SIG-M5 treated with dmso at 0.1 percent for 504 hours (cell line): ENCODE data around the gene STPG3.

Source experiments
- DNase-seq: peaks from one replicate; lab custom pipeline; 2025; ENCODE audit not compliant: unreplicated experiment; lab: John Stamatoyannopoulos, UW

Gene STPG3

GRCh38 chr9:137278061-137278701, 27.1 kb downstream of the STPG3 start:
- DNase-seq, result no peak

GRCh38 chr9:137278721-137279711, 27.9 kb downstream of the STPG3 start:
- no peak for DNase-seq

GRCh38 chr9:137279741-137280473, 28.8 kb downstream of the STPG3 start:
- no peak for DNase-seq

GRCh38 chr9:137280474-137281344, 29.6 kb downstream of the STPG3 start:
- no peak for DNase-seq

GRCh38 chr9:137281345-137282116, 30.4 kb downstream of the STPG3 start:
- DNase-seq, result no peak

- DNase-seq, result peak; percentile 28
These were observed 35.9 kb downstream of the STPG3 start for GRCh38 chr9:137286975-137287383.

- DNase-seq, result no peak
These were observed 42.0 kb downstream of the STPG3 start for GRCh38 chr9:137293094-137293481.

- no peak for DNase-seq
These were observed 42.5 kb downstream of the STPG3 start for GRCh38 chr9:137293482-137294090.

GRCh38 chr9:137294091-137294680, 43.1 kb downstream of the STPG3 start:
- no peak for DNase-seq

GRCh38 chr9:137294681-137295237, 43.7 kb downstream of the STPG3 start:
- no peak for DNase-seq

GRCh38 chr9:137295238-137295811, 44.2 kb downstream of the STPG3 start:
- DNase-seq, result peak; percentile 29

- no peak for DNase-seq
These were observed 45.0 kb downstream of the STPG3 start for GRCh38 chr9:137295849-137296669.

GRCh38 chr9:137296670-137297664, 45.9 kb downstream of the STPG3 start:
- DNase-seq, result no peak

- DNase-seq, result no peak
These were observed 46.9 kb downstream of the STPG3 start for GRCh38 chr9:137297966-137298365.

GRCh38 chr9:137298401-137299202, 47.5 kb downstream of the STPG3 start:
- DNase-seq, result no peak
